SHP77 treated with DMSO at 0.1 percent for 48 hours (cell line): ENCODE measurements around the gene LRRC57.

Experiments used
- DNase-seq: peaks from one replicate; lab custom pipeline; 2025; lab: John Stamatoyannopoulos, UW

Gene LRRC57

GRCh38 chr15:42549741-42550392 lies 1.3 kb upstream of the LRRC57 start:
- DNase-seq, result no peak

GRCh38 chr15:42549032-42549491 lies 469 bp upstream of the LRRC57 start:
- peak; percentile 14 for DNase-seq

GRCh38 chr15:42547918-42548248 lies 710 bp downstream of the LRRC57 start:
- no peak for DNase-seq

- no peak for DNase-seq
Measured at GRCh38 chr15:42544853-42545629, 3.6 kb downstream of the LRRC57 start.

GRCh38 chr15:42533246-42533645 lies 15.3 kb downstream of the LRRC57 start:
- DNase-seq, result no peak

GRCh38 chr15:42528970-42529369 lies 19.6 kb downstream of the LRRC57 start:
- no peak for DNase-seq

- DNase-seq, result no peak
Measured at GRCh38 chr15:42523331-42523730, 25.3 kb downstream of the LRRC57 start.

GRCh38 chr15:42511007-42511391 lies 37.6 kb downstream of the LRRC57 start:
- no peak for DNase-seq

- no peak for DNase-seq
Measured at GRCh38 chr15:42510258-42511006, 38.2 kb downstream of the LRRC57 start.

GRCh38 chr15:42508263-42508690 lies 40.3 kb downstream of the LRRC57 start:
- DNase-seq, result no peak

- no peak for DNase-seq
Measured at GRCh38 chr15:42507514-42507913, 41.1 kb downstream of the LRRC57 start.

GRCh38 chr15:42504631-42505030 lies 44.0 kb downstream of the LRRC57 start:
- DNase-seq, result no peak

GRCh38 chr15:42503825-42504224 lies 44.8 kb downstream of the LRRC57 start:
- DNase-seq, result no peak

GRCh38 chr15:42502477-42502876 lies 46.1 kb downstream of the LRRC57 start:
- DNase-seq, result no peak

- DNase-seq, result no peak
Measured at GRCh38 chr15:42499858-42500609, 48.6 kb downstream of the LRRC57 start.

- no peak for DNase-seq
Measured at GRCh38 chr15:42498212-42499068, 50.2 kb downstream of the LRRC57 start.

GRCh38 chr15:42495361-42496212 lies 53.0 kb downstream of the LRRC57 start, which contains the start of gene SNAP23:
Gene SNAP23, plus strand, starts transcription at chr15:42495634. Its CDS starts 16,213 bp downstream, at chr15:42511847.
- DNase-seq, result peak; percentile 78

GRCh38 chr15:42494998-42495360 lies 53.6 kb downstream of the LRRC57 start:
- DNase-seq, result peak; percentile 4

- no peak for DNase-seq
Measured at GRCh38 chr15:42493679-42494078, 54.9 kb downstream of the LRRC57 start.

- DNase-seq, result no peak
Measured at GRCh38 chr15:42491539-42492225, 56.9 kb downstream of the LRRC57 start.
